Stimulated activated naive CD8-positive, alpha-beta T cell treated with anti-CD3 and anti-CD28 coated beads, Interleukin-15, Interleukin-2, amounts not matched to agents 100 ng/mL and 50 ng/mL, for 24 hours (primary cell): ENCODE results near the gene YWHAG.
A peak's percentile ranks its signal among the peaks of the same experiment; 100 is the strongest.
"Not testable (repeated sequence)": the region's sequence is repeated elsewhere in the genome, so short reads cannot be mapped to it uniquely, and the experiment has no call there.

ENCODE experiments used
- H3K27ac Mint-ChIP-seq: one replicate; pipeline ENCODE4 v1.8.0; 2021; ENCODE audit warnings: mild to moderate bottlenecking, mixed read lengths
- H3K27me3 Mint-ChIP-seq: one replicate; pipeline ENCODE4 v1.8.0; 2021; ENCODE audit warnings: mixed read lengths
- H3K36me3 Mint-ChIP-seq: one replicate; pipeline ENCODE4 v1.8.0; 2021; ENCODE audit warnings: low read depth, mixed read lengths
- H3K4me1 Mint-ChIP-seq: one replicate; pipeline ENCODE4 v1.8.0; 2021; ENCODE audit warnings: low read depth, mixed read lengths
- H3K4me3 Mint-ChIP-seq: one replicate; pipeline ENCODE4 v1.8.0; 2021; ENCODE audit warnings: mild to moderate bottlenecking, mixed read lengths
- H3K9me3 Mint-ChIP-seq: one replicate; pipeline ENCODE4 v1.8.0; 2021; ENCODE audit warnings: mixed read lengths

The YWHAG gene

GRCh38 chr7:76363754-76364153 is 5.0 kb upstream of the YWHAG start:
- H3K4me3 Mint-ChIP-seq, H3K27me3 Mint-ChIP-seq, H3K27ac Mint-ChIP-seq, H3K9me3 Mint-ChIP-seq, H3K36me3 Mint-ChIP-seq: not testable (repeated sequence)
- peaks cover 26% of the 10 kb centered on the region for H3K4me1 Mint-ChIP-seq

- Mint-ChIP-seq H3K36me3 (peaks cover 30% of the 10 kb centered on the region), H3K27ac (peak overlapping the region; percentile 85), H3K9me3 (no peaks in the 10 kb centered on the region), H3K4me3 (peak overlapping the region; percentile 79), H3K4me1 (peaks cover 48% of the 10 kb centered on the region), H3K27me3 (peaks cover 4% of the 10 kb centered on the region)
Measured at GRCh38 chr7:76359978-76360638, 1.3 kb upstream of the YWHAG start.

GRCh38 chr7:76359111-76359977 is 553 bp upstream of the YWHAG start:
- peak overlapping the region; percentile 85 for H3K27ac Mint-ChIP-seq
- peak overlapping the region; percentile 79 for H3K4me3 Mint-ChIP-seq
- peaks cover 38% of the 10 kb centered on the region for H3K36me3 Mint-ChIP-seq
- H3K9me3 Mint-ChIP-seq: no peaks in the 10 kb centered on the region
- H3K27me3 Mint-ChIP-seq: peaks cover 4% of the 10 kb centered on the region
- H3K4me1 Mint-ChIP-seq: peaks cover 48% of the 10 kb centered on the region

- H3K27ac Mint-ChIP-seq: peak overlapping the region; percentile 98
- H3K4me1 Mint-ChIP-seq: peaks cover 49% of the 10 kb centered on the region
- no peaks in the 10 kb centered on the region for H3K9me3 Mint-ChIP-seq
- H3K27me3 Mint-ChIP-seq: peaks cover 2% of the 10 kb centered on the region
- peak overlapping the region; percentile 92 for H3K4me3 Mint-ChIP-seq
- H3K36me3 Mint-ChIP-seq: peaks cover 44% of the 10 kb centered on the region
Measured at GRCh38 chr7:76358011-76358480, 745 bp downstream of the YWHAG start.

GRCh38 chr7:76357475-76358010 is 1.2 kb downstream of the YWHAG start:
- Mint-ChIP-seq H3K4me1 (peaks cover 53% of the 10 kb centered on the region), H3K9me3 (no peaks in the 10 kb centered on the region), H3K27ac (peak overlapping the region; percentile 98), H3K36me3 (peaks cover 47% of the 10 kb centered on the region), H3K4me3 (peak overlapping the region; percentile 92), H3K27me3 (no peaks in the 10 kb centered on the region)

GRCh38 chr7:76356823-76357222 is 2.0 kb downstream of the YWHAG start:
- peak overlapping the region; percentile 92 for H3K4me3 Mint-ChIP-seq
- H3K27ac Mint-ChIP-seq: peak overlapping the region; percentile 21

GRCh38 chr7:76356115-76356514 is 2.7 kb downstream of the YWHAG start:
- no peak overlapping the region for H3K27ac Mint-ChIP-seq

More at GRCh38 chr7:76356823-76357222, 2.0 kb downstream of the YWHAG start:
- H3K9me3 Mint-ChIP-seq: no peaks in the 10 kb centered on the region
- H3K4me1 Mint-ChIP-seq: peaks cover 61% of the 10 kb centered on the region
- peaks cover 54% of the 10 kb centered on the region for H3K36me3 Mint-ChIP-seq
- no peaks in the 10 kb centered on the region for H3K27me3 Mint-ChIP-seq

GRCh38 chr7:76354981-76355730 is 3.6 kb downstream of the YWHAG start:
- peaks cover 70% of the 10 kb centered on the region for H3K36me3 Mint-ChIP-seq
- peaks cover 75% of the 10 kb centered on the region for H3K4me1 Mint-ChIP-seq
- H3K27ac Mint-ChIP-seq: no peak overlapping the region
- no peaks in the 10 kb centered on the region for H3K9me3 Mint-ChIP-seq
- no peaks in the 10 kb centered on the region for H3K27me3 Mint-ChIP-seq
- H3K4me3 Mint-ChIP-seq: peak overlapping the region; percentile 35

More at GRCh38 chr7:76356115-76356514, 2.7 kb downstream of the YWHAG start:
- Mint-ChIP-seq H3K4me3 (peak overlapping the region; percentile 35), H3K27me3 (no peaks in the 10 kb centered on the region), H3K4me1 (peaks cover 66% of the 10 kb centered on the region), H3K9me3 (no peaks in the 10 kb centered on the region), H3K36me3 (peaks cover 61% of the 10 kb centered on the region)

GRCh38 chr7:76354516-76354915 is 4.3 kb downstream of the YWHAG start:
- Mint-ChIP-seq H3K36me3 (peaks cover 77% of the 10 kb centered on the region), H3K4me1 (peaks cover 75% of the 10 kb centered on the region), H3K4me3 (peak overlapping the region; percentile 35), H3K27me3 (no peaks in the 10 kb centered on the region), H3K9me3 (no peaks in the 10 kb centered on the region), H3K27ac (no peak overlapping the region)

GRCh38 chr7:76353744-76354143 is 5.0 kb downstream of the YWHAG start:
- no peak overlapping the region for H3K27ac Mint-ChIP-seq
- no peaks in the 10 kb centered on the region for H3K9me3 Mint-ChIP-seq
- H3K4me1 Mint-ChIP-seq: peaks cover 78% of the 10 kb centered on the region
- H3K36me3 Mint-ChIP-seq: peaks cover 81% of the 10 kb centered on the region
- no peak overlapping the region for H3K4me3 Mint-ChIP-seq
- H3K27me3 Mint-ChIP-seq: no peaks in the 10 kb centered on the region

GRCh38 chr7:76352193-76352592 is 6.6 kb downstream of the YWHAG start:
- Mint-ChIP-seq H3K4me3 (no peak overlapping the region), H3K27ac (no peak overlapping the region), H3K4me1 (peaks cover 83% of the 10 kb centered on the region)

GRCh38 chr7:76351372-76351771 is 7.4 kb downstream of the YWHAG start:
- Mint-ChIP-seq H3K27ac (no peak overlapping the region), H3K27me3 (no peaks in the 10 kb centered on the region), H3K36me3 (peaks cover 80% of the 10 kb centered on the region), H3K4me3 (no peak overlapping the region), H3K4me1 (peaks cover 83% of the 10 kb centered on the region), H3K9me3 (no peaks in the 10 kb centered on the region)

More at GRCh38 chr7:76352193-76352592, 6.6 kb downstream of the YWHAG start:
- Mint-ChIP-seq H3K9me3 (no peaks in the 10 kb centered on the region), H3K36me3 (peaks cover 80% of the 10 kb centered on the region), H3K27me3 (no peaks in the 10 kb centered on the region)

- Mint-ChIP-seq H3K9me3 (no peaks in the 10 kb centered on the region), H3K4me3 (no peak overlapping the region), H3K27me3 (no peaks in the 10 kb centered on the region), H3K4me1 (peaks cover 75% of the 10 kb centered on the region), H3K36me3 (peaks cover 78% of the 10 kb centered on the region), H3K27ac (no peak overlapping the region)
Measured at GRCh38 chr7:76349313-76349885, 9.4 kb downstream of the YWHAG start.

GRCh38 chr7:76347710-76348109 is 11.1 kb downstream of the YWHAG start:
- H3K4me3 Mint-ChIP-seq: peak overlapping the region; percentile 24
- no peaks in the 10 kb centered on the region for H3K27me3 Mint-ChIP-seq
- H3K9me3 Mint-ChIP-seq: no peaks in the 10 kb centered on the region
- H3K4me1 Mint-ChIP-seq: peaks cover 78% of the 10 kb centered on the region
- peaks cover 85% of the 10 kb centered on the region for H3K36me3 Mint-ChIP-seq
- H3K27ac Mint-ChIP-seq: peak overlapping the region; percentile 47
